Endothelial cell of hepatic sinusoid (primary cell): ENCODE data around the gene NFIB.

Experiments used
- in situ Hi-C: cut with HindIII; loops from 2 replicates; pipeline ENCODE4 v1.10.0; 2017; ENCODE audit warnings: low sequenced_read_pairs

NFIB gene

DNA sequence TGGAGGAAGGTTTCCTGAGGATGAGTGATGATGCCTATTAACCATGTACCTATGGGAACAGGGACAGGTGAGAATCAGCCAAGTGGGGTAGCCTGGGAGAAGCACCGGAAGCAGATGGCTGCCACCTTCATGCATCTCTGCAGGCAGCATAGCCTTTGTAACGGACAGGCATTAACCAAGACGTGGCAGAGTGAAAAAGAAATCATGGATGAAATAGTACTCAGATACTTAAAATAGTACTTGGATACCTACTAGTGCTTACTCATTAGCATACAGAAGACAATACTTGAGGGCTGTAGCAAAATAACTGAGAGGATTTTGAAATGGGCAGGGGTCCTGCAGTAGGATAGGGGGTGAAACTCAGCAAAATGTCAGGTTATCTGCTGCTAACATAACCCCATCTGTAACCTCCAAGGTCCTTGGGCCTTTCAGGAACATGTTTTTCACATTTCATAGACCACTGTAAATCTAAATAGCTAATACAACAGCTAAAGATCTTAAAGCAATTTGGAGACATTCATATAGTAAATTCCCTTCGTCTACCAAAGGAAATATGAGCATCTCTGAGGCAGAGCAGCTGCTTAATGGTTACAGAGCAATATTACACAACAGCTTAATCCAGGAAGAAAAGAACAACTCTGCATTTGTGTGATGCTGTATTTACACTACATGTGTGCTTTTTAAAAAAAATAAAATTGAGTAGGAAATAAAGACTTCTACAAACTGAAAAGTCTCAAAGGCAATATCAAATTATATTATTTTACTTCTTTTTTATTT is 154.3 kb downstream of the NFIB start:
- in situ Hi-C loops, result no loop called here

DNA sequence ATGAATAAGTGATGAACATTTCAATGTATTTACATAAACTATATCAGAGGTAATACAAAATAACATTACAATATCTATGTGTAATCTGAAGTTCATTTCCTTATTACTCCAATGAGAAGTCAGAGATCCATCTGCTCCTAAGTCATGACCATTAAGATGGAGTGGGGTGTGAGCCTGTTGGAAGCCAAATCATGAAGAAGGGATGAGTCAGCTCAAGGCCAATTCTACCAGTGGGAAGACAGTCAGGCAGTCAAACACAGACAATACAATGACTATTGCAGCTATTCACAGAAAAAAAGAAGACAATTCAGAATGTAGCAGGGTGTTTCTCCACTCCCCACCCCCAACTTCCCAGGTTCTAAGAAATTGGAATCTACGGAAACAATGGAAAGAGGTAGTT is 155.0 kb downstream of the NFIB start:
- in situ Hi-C loops, result no loop called here

DNA sequence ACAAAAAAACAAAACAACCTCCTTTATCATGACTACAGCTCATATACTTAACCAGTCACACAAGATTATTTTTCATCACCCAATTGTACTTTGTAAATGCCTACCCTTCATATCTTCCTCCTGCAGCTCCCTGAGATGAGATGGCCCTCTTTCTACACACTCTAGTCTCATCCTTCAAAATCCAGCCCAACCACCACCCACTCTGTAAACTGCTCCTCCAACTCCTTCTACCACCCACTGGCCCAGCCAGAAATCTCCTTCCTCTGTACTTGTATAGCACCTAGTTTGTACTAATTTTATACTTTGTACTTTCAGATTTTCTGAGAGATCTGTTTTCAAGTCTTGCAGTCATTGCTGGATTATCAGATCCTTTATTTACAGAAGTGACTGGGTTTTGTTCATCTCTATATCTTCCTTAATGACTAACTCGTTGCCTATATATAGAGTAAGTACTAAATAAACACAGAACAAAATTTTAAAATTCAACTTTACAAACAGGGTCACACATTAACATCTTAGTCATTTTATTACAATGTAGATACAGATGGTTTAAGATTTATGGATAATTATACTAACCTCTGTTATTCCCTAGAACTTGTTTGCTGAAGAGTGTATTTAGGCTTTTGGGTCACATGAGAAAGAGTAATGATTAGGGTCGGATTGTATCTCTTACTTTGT is 155.7 kb downstream of the NFIB start:
- in situ Hi-C loops, result no loop called here

DNA sequence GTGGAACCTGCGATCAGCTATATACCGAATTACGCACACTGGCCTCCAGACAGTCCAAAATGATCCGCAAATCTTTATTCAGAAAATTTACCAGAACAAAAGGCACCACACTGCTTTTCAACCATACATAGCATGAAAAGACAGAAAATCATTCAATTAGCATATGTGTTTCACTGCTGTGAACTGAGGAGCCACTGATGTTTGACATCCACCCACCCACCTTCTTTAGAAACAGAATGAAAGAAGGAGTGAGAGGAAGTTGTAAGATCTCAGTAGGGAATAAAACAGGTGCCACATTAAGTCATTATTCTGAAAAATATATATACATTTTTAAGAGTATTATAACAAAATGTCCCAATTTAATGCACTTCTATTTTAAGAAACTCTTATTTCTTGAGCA is 156.8 kb downstream of the NFIB start:
- in situ Hi-C loops, result no loop called here

DNA sequence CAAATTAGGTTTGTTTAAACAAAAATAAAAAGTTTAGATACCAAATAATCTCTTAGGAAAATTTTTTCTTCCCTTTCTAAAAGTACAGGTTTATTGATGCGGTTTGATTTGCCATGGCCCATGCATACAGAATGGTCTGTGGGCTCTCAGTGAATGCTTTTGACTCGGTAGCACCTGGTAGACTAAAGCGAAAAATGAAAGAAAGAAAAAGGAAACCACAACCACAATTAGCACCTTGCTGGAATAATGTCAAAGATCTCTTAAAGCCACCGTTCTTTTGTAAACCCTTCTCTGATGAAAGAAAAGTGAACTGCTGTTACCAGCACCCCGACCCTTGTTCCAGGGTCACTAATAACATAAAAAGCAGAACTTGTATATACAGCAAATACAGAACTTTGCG is 157.9 kb downstream of the NFIB start:
- in situ Hi-C loops, result no loop called here

DNA sequence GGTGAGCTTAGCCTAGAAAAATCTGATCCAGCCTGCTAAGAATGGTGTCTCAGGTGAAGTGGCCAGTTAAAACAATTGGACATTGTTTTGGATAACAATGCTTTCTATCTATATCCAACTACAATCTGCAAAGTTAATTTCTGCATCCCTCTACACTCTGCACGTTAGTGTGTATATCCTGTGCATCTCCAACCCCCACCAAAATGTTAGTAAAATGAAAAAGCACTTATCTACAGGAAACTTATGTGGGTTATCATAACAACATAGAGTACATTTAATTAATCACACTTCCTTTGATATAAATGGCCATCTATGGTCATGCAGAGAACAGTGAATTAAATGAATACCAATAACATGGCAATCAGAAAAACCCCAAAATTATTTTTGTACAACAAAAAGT is 158.7 kb downstream of the NFIB start:
- in situ Hi-C loops, result no loop called here

DNA sequence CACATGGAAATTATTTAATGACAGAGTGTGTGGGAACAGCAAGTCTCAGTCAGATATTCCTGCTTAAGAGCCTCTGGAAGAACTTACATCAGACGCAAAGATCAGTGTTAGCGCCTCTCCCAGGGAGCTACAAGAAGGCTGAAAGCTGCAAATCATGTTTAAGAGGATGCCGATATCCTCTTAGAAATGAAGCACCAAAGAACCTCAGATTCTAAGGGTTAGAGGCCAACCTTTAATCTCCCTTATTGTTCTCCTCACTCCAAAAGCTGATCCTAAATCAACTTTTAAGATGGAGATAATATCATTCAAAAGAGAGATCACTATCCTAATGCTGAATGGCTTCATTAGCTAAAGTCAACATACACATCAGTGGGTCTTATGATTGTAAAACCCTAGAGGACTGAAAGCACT is 160.6 kb downstream of the NFIB start:
- in situ Hi-C loops, result no loop called here

DNA sequence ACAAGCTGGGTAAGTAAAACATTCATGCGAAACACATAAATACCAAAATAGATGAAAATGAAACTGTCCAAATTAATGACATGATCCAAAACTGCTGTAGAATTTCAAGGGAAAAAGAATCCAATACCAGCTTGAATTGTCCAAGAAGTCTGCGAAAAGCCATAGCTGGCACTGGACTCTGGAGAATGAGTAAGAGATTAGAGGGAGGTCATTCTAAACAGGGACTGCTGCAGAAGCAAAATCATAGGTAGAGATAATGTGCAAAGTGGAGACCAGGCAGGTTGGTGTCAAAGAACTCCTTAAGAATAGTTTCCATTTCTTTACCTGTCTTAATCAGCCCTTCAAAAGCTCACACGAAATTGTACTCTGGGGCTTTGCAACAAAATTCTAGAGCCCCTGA is 162.5 kb downstream of the NFIB start:
- in situ Hi-C loops, result no loop called here

DNA sequence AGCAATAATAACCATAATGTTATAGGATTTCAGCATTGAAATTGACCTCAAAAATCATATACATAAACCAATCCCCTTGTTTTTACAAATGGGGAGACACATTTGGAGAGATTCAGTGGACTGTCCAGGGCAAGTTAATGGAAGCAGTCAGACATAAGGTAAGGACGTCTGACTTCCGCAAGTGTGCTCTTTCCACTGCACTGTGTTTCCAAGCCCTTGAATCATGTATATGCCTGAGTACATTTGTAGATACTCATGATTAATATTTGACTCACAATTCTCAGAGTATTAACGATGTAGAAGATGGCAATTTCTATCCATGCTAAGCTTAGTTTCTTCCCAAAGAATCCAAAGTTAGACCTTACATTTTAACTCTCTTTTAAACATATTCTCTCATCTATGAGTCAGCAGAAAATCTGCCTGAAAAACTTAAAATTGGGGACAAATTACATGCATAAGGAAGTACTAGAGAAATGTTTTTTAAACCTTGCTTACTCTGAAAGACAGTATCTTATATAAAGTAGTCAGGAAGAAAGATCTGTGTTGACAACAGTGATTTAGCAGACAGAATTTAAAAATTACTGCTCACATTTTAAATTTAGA is 165.3 kb downstream of the NFIB start:
- in situ Hi-C loops, result no loop called here

DNA sequence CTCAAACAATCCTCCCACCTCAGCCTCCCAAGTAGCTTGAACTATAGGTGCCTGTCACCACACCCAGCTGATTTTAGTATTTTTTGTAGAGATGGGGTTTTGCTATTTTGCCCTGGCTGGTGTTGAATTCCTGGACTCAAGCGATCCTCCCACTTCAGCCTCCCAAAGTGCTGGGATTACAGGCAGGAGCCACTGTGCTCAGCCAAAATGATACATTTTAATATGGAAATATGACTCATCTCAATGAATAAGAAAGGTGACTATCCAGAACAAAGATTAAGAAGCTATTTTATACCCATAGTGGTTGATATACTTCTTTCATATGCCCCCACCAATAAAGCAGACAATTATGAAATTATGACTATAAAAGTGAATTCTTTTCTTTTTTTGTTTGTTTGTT is 166.2 kb downstream of the NFIB start:
- in situ Hi-C loops, result no loop called here

DNA sequence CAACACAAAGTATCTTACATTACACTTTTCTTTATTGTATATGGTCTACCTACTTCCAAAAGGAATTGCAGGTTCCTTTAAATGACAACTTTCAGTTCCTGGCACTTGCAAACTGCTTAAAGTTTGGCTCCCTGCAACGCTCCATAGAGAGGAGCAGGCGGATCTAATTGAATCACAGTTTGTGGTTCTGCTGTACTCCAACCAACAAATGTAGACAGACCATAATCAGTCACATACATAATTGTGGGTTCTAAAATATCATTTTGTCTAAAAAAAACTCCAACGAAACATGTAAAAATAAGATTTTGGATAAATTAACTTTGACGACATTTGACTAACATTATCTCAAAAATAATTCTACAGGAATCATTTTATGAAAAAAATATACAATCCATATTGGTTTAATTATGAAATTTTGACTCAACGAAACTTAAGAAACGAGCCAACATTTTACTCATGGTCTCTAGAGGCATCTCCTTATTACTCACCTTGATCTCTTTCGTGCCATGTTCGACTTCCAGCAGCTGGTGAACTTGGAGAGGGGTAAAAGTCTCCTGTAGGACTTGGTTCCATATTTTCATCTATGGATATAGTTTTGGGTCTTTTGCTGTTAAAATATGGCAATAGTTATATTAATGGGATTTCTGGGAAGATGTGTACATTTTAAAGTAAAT is 167.6 kb downstream of the NFIB start:
- in situ Hi-C loops, result no loop called here

DNA sequence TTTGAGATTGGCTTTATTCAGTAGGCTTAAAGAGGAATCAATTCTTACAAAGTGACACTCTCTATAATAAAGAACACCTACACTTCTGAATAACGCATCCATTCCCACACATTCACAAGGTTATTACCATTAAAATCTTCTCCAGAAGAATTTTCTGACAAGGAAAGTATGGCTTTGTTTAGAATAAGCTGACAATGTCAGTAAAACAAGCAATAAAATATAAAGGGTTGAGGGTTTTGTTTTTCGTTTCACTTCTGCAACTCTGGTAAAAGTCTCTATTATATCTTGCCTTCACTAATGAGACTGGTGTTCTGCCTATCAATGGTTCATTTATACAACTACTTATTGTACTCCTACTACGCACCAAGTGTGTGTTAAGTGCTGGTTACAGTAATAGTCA is 169.7 kb downstream of the NFIB start:
- in situ Hi-C loops, result no loop called here

DNA sequence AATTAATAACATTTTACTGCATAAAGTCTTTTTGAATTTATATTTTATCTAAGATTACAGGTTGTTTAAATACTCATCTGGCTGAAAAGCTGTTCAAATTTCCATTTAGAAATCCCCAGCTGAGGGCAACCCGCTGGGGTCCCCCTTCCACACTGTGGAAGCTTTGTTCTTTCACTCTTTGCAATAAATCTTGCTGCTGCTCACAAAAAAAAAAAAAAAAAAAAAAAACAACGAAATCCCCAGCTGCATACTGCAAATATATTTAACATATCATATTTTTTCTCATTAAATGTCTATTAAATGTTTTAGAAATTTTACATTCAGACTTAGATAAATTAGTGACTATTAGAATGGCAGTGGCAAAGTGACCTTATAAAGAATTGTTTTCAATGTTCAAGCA is 172.2 kb downstream of the NFIB start:
- in situ Hi-C loops, result no loop called here

DNA sequence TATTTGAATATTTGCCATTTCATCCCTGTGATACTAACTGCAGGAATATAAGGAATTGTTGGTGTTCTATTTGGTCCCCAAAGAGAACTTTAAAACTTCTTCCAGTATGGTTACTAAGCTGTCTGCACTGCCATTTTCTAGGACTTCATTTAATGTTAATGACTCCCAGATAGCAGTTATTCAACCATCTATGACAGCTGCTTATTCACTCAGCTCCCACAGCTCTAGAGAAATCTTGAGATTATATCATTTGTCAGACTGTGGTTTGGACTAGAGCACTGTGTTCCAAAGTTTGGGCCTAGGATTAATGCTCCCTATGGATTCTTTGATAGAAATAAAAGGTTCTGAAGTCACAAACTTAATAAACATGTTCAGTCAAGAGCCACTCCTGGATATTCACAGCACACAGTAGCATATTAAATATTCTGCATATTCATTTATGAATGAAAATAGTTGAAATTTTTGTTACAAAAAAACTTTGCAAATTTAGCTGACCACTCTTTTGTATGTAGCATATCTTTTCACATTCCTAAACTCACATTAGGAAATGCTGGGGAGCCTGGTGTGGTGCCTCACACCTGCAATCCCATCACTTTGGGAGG is 173.7 kb downstream of the NFIB start:
- in situ Hi-C loops, result no loop called here

DNA sequence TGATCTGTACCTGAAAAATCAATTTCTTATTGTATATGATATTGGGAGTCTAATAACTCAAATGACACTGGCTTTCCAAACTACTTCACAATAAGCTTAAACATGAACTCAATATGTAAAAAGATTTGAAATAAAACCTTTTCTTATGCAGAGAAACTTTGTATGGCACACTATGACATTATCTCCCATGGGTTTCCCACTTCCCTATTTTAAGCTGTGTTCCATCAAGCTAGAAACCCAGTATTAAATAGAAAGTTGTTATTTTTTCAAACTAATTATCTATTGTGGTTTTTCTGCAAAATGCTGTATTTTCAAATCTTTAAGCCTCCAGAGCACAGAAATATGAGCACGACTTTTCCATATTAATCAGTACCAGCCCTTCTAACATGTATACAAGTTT is 174.7 kb downstream of the NFIB start:
- in situ Hi-C loops, result no loop called here

DNA sequence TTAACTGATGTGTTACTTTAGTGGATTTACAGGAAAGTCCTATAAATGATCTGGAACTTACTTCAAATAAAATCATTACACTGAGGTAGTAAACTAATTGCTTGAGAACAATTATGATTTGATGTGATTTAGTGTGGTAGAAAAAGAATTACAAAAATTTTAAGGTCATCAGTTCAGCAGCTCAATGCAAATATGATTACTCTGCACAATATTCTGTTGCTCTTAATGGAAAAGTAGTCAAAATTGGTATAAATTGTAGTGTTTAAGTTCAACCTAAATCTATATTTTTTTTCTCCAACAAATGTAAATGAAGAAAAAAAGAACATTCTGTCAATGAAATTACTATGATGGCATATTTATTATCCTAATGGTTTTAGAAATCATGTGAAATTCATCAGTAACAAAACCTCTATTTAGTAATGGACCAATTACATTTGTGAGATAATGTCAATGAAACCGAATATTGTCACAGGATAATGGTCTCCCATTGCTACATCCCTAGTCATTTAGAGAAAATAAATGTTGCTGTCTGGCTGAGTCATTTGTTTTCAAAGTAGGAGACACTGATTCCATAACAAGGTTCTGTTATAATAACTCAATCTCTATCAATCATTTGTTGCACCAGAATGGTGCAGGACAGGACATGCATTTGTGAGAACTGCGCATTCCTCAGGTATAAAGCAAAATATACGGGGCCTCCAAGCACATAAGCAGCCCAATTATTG is 177.1 kb downstream of the NFIB start:
- in situ Hi-C loops, result no loop called here

DNA sequence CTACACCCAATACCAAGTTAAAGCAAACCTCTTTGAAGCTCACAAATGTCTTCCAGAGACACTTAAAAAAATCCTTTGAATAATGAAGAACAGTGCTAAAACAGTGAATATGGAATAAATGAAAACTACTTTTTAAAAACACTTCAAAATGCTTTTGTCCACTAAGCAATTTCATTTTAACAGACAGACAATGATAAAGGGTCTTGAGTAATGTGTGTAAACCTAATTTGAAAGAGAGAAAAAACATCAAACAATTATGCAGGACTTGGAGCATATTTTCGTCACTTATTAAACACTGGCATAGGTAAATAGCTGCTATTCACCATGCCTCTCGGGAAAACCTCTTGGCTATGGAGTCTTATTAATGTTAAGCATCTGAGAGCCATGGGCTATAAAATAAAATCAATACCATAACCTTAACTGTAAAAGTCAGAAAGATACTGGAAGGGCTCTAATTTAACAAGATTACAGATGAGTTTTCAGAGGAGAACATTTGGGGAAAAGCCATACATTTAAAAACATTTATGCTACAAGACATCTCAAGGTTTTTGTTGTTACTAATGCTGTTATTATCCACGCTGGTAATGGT is 177.8 kb downstream of the NFIB start:
- in situ Hi-C loops, result no loop called here

DNA sequence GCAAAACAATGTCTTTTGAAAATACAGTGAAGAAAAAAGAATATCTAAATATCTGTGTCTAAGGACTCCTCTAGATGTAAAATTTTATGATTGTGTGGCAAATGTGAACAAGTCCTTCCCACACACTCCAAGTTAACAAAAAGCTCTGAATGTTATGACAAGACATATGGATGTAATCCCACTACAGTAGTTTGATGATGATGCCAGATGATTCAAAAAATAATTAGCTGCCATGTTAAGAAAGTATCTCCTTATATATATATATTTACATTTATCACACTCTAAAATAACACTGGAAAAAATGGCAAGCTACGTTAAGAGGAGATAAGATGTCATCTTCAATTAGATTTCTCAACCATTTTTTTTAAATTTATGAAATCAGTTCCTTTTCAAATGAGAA is 178.5 kb downstream of the NFIB start:
- in situ Hi-C loops, result no loop called here

DNA sequence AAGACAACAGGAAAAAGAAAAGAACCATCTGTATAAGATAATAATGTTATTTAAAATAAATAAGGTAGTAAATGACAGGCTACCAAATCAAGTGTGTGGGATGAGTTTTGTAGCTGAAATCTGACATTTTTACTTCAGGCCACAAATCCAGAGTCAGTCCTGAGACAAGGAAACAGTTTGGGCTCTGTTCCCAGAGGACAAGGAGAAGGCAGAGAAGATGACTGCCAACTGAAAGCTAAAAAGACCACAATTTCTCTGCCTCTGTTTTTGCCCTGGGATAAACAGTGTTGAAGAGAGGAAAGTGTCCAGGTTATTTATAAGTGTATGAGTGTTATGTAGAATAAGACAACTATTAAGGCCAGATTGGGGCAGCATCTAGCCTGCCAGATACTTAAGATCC is 180.5 kb downstream of the NFIB start:
- in situ Hi-C loops, result no loop called here

DNA sequence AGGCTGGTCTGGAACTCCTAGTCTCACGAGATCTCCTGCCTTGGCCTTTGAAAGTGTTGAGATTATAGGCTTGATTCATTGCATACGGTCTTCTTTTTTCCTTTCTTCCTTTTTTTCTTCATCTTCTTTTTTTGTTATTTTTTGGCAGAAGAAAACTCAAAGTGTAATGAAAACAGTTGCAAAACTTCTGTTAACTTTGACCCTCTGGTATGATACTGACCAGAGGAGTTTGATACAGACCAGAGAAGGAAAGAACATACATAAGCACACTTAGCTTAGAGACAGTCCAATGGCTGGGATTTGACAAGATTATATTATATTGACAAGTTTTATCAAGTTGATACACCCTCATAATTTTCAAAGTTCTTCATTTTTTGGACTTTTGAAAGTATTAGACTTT is 181.2 kb downstream of the NFIB start:
- in situ Hi-C loops, result no loop called here
